G401.6 (cell line): Measurements from ENCODE around the gene GCN1.

Experiments
- FAIRE-seq: peaks from 2 replicates; lab custom pipeline; 2012; peaks lifted over from hg19 to GRCh38; lab: Jason Lieb, UNC

The GCN1 gene

GRCh38 chr12:120091371-120092090 lies 103.0 kb downstream of the GCN1 start:
- no peak for FAIRE-seq

- no peak for FAIRE-seq
Measured at GRCh38 chr12:120090626-120091295, 103.8 kb downstream of the GCN1 start.

GRCh38 chr12:120090206-120090605 lies 104.3 kb downstream of the GCN1 start:
- FAIRE-seq, result no peak

- no peak for FAIRE-seq
Measured at GRCh38 chr12:120089796-120090195, 104.7 kb downstream of the GCN1 start.

GRCh38 chr12:120089105-120089504 lies 105.4 kb downstream of the GCN1 start:
- no peak for FAIRE-seq

GRCh38 chr12:120086801-120087621 lies 107.5 kb downstream of the GCN1 start:
- FAIRE-seq, result peak; percentile 97

GRCh38 chr12:120085920-120086645 lies 108.4 kb downstream of the GCN1 start:
- no peak for FAIRE-seq

- FAIRE-seq, result no peak
Measured at GRCh38 chr12:120081641-120082040, 112.9 kb downstream of the GCN1 start.

GRCh38 chr12:120079411-120080400 lies 114.8 kb downstream of the GCN1 start:
- no peak for FAIRE-seq

GRCh38 chr12:120078868-120079267 lies 115.6 kb downstream of the GCN1 start:
- no peak for FAIRE-seq

GRCh38 chr12:120077260-120077659 lies 117.3 kb downstream of the GCN1 start:
- FAIRE-seq, result no peak
